ENCODE data around the gene SIGLEC12. TPM values are rescaled to one million over a fixed set of nuclear protein-coding genes. Genes with fewer than 3 reads are reported as not detected.

The SIGLEC12 gene
- total and polyA plus RNA-seq, 9 of the 15 experiments (the other 6 are each of a cell fraction or from before 2014, with no cell fraction given): 0.08 to 1.3 (median 0.54) TPM

- no peaks in the 10 kb centered on the region for H3K27me3 ChIP-seq (ENCODE audit: control insufficient read depth in 2 of 2, insufficient read depth in 2 of 2, low read length in 2 of 2)
- peaks cover 28% of the 10 kb centered on the region for H3K36me3 ChIP-seq (ENCODE audit: control insufficient read depth, insufficient read depth, low read length)
- ChIA-PET CTCF (ENCODE audit: low intra/inter-chr PET ratio) (interaction anchor here (0.6 kb wide), 1 partner anchor 295 kb away, joined by 3 read pairs; no protein-coding TSS in a partner anchor), POLR2A (no interaction called here)
- no peak overlapping the region for H3K4me3 ChIP-seq
- no peaks in the 10 kb centered on the region for H3K9me1 ChIP-seq (ENCODE audit: control insufficient read depth, insufficient read depth, low read length)
- intact Hi-C loops (cut with micrococcal nuclease) (no loop called here), in situ Hi-C loops (cut with MboI) (loop anchor here (10.0 kb wide), 2 partner anchors 89 to 179 kb away; no protein-coding TSS in a partner anchor)
- FAIRE-seq (no peak), ATAC-seq (no peak), DNase-seq (ENCODE audit: extremely low read depth in 1 of 4, low spot score in 3 of 4) (no peak)
- WGBS (ENCODE audit: insufficient coverage, low coverage, missing lambda C conversion rate): 87% methylated on average over 3 of the region's 3 CpGs
- no TSS peak for BruUV-seq (replicated peaks)
- peaks cover 22% of the 10 kb centered on the region for H3K79me2 ChIP-seq (ENCODE audit: control insufficient read depth, insufficient read depth, low read length)
- H2AFZ ChIP-seq (ENCODE audit: low read depth, low read length): no peak overlapping the region
- H3K9ac ChIP-seq (ENCODE audit: insufficient read depth in 1 of 2, low read depth in 2 of 2, low read length in 2 of 2): no peak overlapping the region
- H3K4me1 ChIP-seq (replicated peaks in 1 of 2; ENCODE audit: control insufficient read depth in 2 of 2, insufficient read depth in 2 of 2, low read length in 2 of 2): peaks cover 26 to 27% of the 10 kb centered on the region in 2 experiments
- no peak overlapping the region for H3K27ac ChIP-seq (ENCODE audit: extremely low read depth, low read depth, low read length)
- H3K9me3 ChIP-seq (replicated peaks; ENCODE audit: control insufficient read depth, insufficient read depth, low read depth, low read length): peaks cover 2% of the 10 kb centered on the region; the same call in 1 of the 2 replicates
- no peaks in the 10 kb centered on the region for H4K20me1 ChIP-seq (replicated peaks; ENCODE audit: control insufficient read depth, insufficient read depth, low read length)
- no peak overlapping the region for H3K4me2 ChIP-seq (ENCODE audit: insufficient read depth, low read length)
- TF ChIP-seq FOXM1 (IDR thresholded peaks at IDR 0.05; ENCODE audit: low read depth) (no peak), FOXM1 (CRISPR knock-in tag; IDR thresholded peaks at IDR 0.05; ENCODE audit: low read depth) (no peak), HEY1 (CRISPR knock-in tag; IDR thresholded peaks at IDR 0.05; ENCODE audit: borderline replicate concordance) (no peak), POU5F1 (IDR thresholded peaks at IDR 0.05; ENCODE audit: borderline replicate concordance, low read depth, low read length, partially characterized antibody) (no peak), FOXP1 (CRISPR knock-in tag; IDR thresholded peaks at IDR 0.05) (no peak), ZNF696 (CRISPR knock-in tag; conservative IDR thresholded peaks at IDR 0.05) (no peak), KHSRP (IDR thresholded peaks at IDR 0.05) (no peak), ZNF639 (CRISPR knock-in tag; conservative IDR thresholded peaks at IDR 0.05 in 1 of 2, IDR thresholded peaks at IDR 0.05 in 1 of 2) (no peak), NFE2L1 (tag; IDR thresholded peaks at IDR 0.05; ENCODE audit: borderline replicate concordance, low read depth) (no peak), ZNF586 (CRISPR knock-in tag; conservative IDR thresholded peaks at IDR 0.05) (no peak), SLC30A9 (CRISPR knock-in tag; IDR thresholded peaks at IDR 0.05) (no peak), ZBTB33 (CRISPR knock-in tag; IDR thresholded peaks at IDR 0.05) (no peak), MAFF (IDR thresholded peaks at IDR 0.05; ENCODE audit: low read length) (no peak), SMARCA5 (IDR thresholded peaks at IDR 0.05) (peak; percentile 46; the same call in 1 of the 2 replicates), CBX8 (IDR thresholded peaks at IDR 0.05; ENCODE audit: borderline replicate concordance, extremely low read depth, low read depth, low read length, poor library complexity, severe bottlenecking) (no peak), SRSF1 (IDR thresholded peaks at IDR 0.05; ENCODE audit: low read depth, low read length) (no peak), ZNF551 (CRISPR knock-in tag; IDR thresholded peaks at IDR 0.05) (no peak), ZC3H4 (CRISPR knock-in tag; IDR thresholded peaks at IDR 0.05; ENCODE audit: borderline replicate concordance) (no peak), MCM7 (IDR thresholded peaks at IDR 0.05) (no peak), SMARCB1 (IDR thresholded peaks at IDR 0.05; ENCODE audit: insufficient read length, low read depth) (no peak), MYBL2 (IDR thresholded peaks at IDR 0.05; ENCODE audit: low read depth) (no peak), MYBL2 (CRISPR knock-in tag; IDR thresholded peaks at IDR 0.05; ENCODE audit: borderline replicate concordance) (no peak)
These were observed 25.4 kb downstream of the SIGLEC12 start for GRCh38 chr19:51476164-51476563.

Data from K562 (cell line).